ENCODE measurements around the gene ERP44. TPM values are rescaled to one million over a fixed set of nuclear protein-coding genes. Genes with fewer than 3 reads are reported as not detected.
"Not testable (repeated sequence)": the region's sequence is repeated elsewhere in the genome, so short reads cannot be mapped to it uniquely, and the experiment has no call there.

The ERP44 gene
- total RNA-seq, 1 donor from 2014 or later = 27.0 TPM

- Histone ChIP-seq H3K79me2 (ENCODE audit: insufficient read depth, low read length) (no peaks in the 10 kb centered on the region), H3K9ac (ENCODE audit: low read length) (no peak overlapping the region), H3K27me3 (ENCODE audit: insufficient read depth, low read length) (no peaks in the 10 kb centered on the region), H3K36me3 (ENCODE audit: insufficient read depth, low read length) (no peaks in the 10 kb centered on the region), H3K9me3 (ENCODE audit: insufficient read depth, low read depth, low read length) (no peaks in the 10 kb centered on the region), H3K4me2 (ENCODE audit: low read length) (no peak overlapping the region), H4K20me1 (ENCODE audit: insufficient read depth, low read length) (no peaks in the 10 kb centered on the region), H3K4me3 (ENCODE audit: insufficient read depth, low read depth, low read length) (no peak overlapping the region), H3K27ac (ENCODE audit: low read depth, low read length) (no peak overlapping the region), H2AFZ (ENCODE audit: low read depth, low read length) (no peak overlapping the region), H3K4me1 (ENCODE audit: insufficient read depth, low read length) (no peaks in the 10 kb centered on the region)
- Mint-ChIP-seq H3K36me3 (ENCODE audit: low read depth, unreplicated experiment) (peaks cover 37% of the 10 kb centered on the region), H3K27me3 (ENCODE audit: low read depth, unreplicated experiment) (no peaks in the 10 kb centered on the region), H3K4me3 (ENCODE audit: unreplicated experiment) (no peak overlapping the region), H3K9me3 (ENCODE audit: unreplicated experiment) (no peaks in the 10 kb centered on the region), H3K27ac (ENCODE audit: unreplicated experiment) (no peak overlapping the region), H3K4me1 (ENCODE audit: low read depth, unreplicated experiment) (peaks cover 9% of the 10 kb centered on the region)
- FAIRE-seq = no peak
- TF ChIP-seq CTCF (IDR thresholded peaks at IDR 0.05; ENCODE audit: insufficient read depth, low read depth, low read length) = no peak
- no peak for TF ChIP-seq EZH2 (IDR thresholded peaks at IDR 0.05; ENCODE audit: insufficient read depth, low read length)
- no peak for DNase-seq (ENCODE audit: low read depth)
These were observed 99.0 kb downstream of the ERP44 start for GRCh38 chr9:99999797-100000196.

GRCh38 chr9:99998866-99999265, 99.9 kb downstream of the ERP44 start:
- no peaks in the 10 kb centered on the region for H3K79me2 ChIP-seq (ENCODE audit: insufficient read depth, low read length)
- Mint-ChIP-seq H3K4me1 (ENCODE audit: low read depth, unreplicated experiment) (peaks cover 9% of the 10 kb centered on the region), H3K9me3 (ENCODE audit: unreplicated experiment) (peaks cover 5% of the 10 kb centered on the region), H3K36me3 (ENCODE audit: low read depth, unreplicated experiment) (peaks cover 38% of the 10 kb centered on the region), H3K4me3 (ENCODE audit: unreplicated experiment) (no peak overlapping the region), H3K27me3 (ENCODE audit: low read depth, unreplicated experiment) (no peaks in the 10 kb centered on the region), H3K27ac (ENCODE audit: unreplicated experiment) (no peak overlapping the region)
- no peak overlapping the region for H3K4me2 ChIP-seq (ENCODE audit: low read length)
- no peak overlapping the region for H3K27ac ChIP-seq (ENCODE audit: low read depth, low read length)
- H3K36me3 ChIP-seq (ENCODE audit: insufficient read depth, low read length) = no peaks in the 10 kb centered on the region
- H3K4me3 ChIP-seq (ENCODE audit: insufficient read depth, low read depth, low read length) = no peak overlapping the region
- no peak for FAIRE-seq
- H3K27me3 ChIP-seq (ENCODE audit: insufficient read depth, low read length) = no peaks in the 10 kb centered on the region
- H3K9ac ChIP-seq (ENCODE audit: low read length) = no peak overlapping the region
- no peaks in the 10 kb centered on the region for H3K4me1 ChIP-seq (ENCODE audit: insufficient read depth, low read length)
- H3K9me3 ChIP-seq (ENCODE audit: insufficient read depth, low read depth, low read length) = no peaks in the 10 kb centered on the region
- no peak for DNase-seq (ENCODE audit: low read depth)
- H2AFZ ChIP-seq (ENCODE audit: low read depth, low read length) = no peak overlapping the region
- TF ChIP-seq EZH2 (IDR thresholded peaks at IDR 0.05; ENCODE audit: insufficient read depth, low read length) (no peak), CTCF (IDR thresholded peaks at IDR 0.05; ENCODE audit: insufficient read depth, low read depth, low read length) (no peak)
- H4K20me1 ChIP-seq (ENCODE audit: insufficient read depth, low read length) = no peaks in the 10 kb centered on the region

- peaks cover 8% of the 10 kb centered on the region for H3K9me3 Mint-ChIP-seq (ENCODE audit: unreplicated experiment)
- H3K27ac ChIP-seq (ENCODE audit: low read depth, low read length) = no peak overlapping the region
- H3K27ac Mint-ChIP-seq (ENCODE audit: unreplicated experiment) = no peak overlapping the region
These were observed 100.5 kb downstream of the ERP44 start for GRCh38 chr9:99998266-99998665.

GRCh38 chr9:99990508-99990907, 108.3 kb downstream of the ERP44 start:
- not testable (repeated sequence) for H3K4me1 ChIP-seq (ENCODE audit: insufficient read depth, low read length); H3K4me3 Mint-ChIP-seq (ENCODE audit: unreplicated experiment); H3K4me3 ChIP-seq (ENCODE audit: insufficient read depth, low read depth, low read length); H3K4me2 ChIP-seq (ENCODE audit: low read length); H4K20me1 ChIP-seq (ENCODE audit: insufficient read depth, low read length); H3K27ac Mint-ChIP-seq (ENCODE audit: unreplicated experiment); H3K79me2 ChIP-seq (ENCODE audit: insufficient read depth, low read length); H3K36me3 ChIP-seq (ENCODE audit: insufficient read depth, low read length); H3K27me3 Mint-ChIP-seq (ENCODE audit: low read depth, unreplicated experiment); H3K4me1 Mint-ChIP-seq (ENCODE audit: low read depth, unreplicated experiment); FAIRE-seq; H3K27ac ChIP-seq (ENCODE audit: low read depth, low read length); H3K27me3 ChIP-seq (ENCODE audit: insufficient read depth, low read length); H3K9ac ChIP-seq (ENCODE audit: low read length); DNase-seq (ENCODE audit: low read depth); H3K9me3 ChIP-seq (ENCODE audit: insufficient read depth, low read depth, low read length); H2AFZ ChIP-seq (ENCODE audit: low read depth, low read length)
- Mint-ChIP-seq H3K9me3 (ENCODE audit: unreplicated experiment) (peaks cover 21% of the 10 kb centered on the region), H3K36me3 (ENCODE audit: low read depth, unreplicated experiment) (peaks cover 42% of the 10 kb centered on the region)

More at GRCh38 chr9:99998266-99998665, 100.5 kb downstream of the ERP44 start:
- Mint-ChIP-seq H3K4me3 (ENCODE audit: unreplicated experiment) (no peak overlapping the region), H3K4me1 (ENCODE audit: low read depth, unreplicated experiment) (peaks cover 9% of the 10 kb centered on the region), H3K27me3 (ENCODE audit: low read depth, unreplicated experiment) (no peaks in the 10 kb centered on the region), H3K36me3 (ENCODE audit: low read depth, unreplicated experiment) (peaks cover 35% of the 10 kb centered on the region)
- H2AFZ ChIP-seq (ENCODE audit: low read depth, low read length) = no peak overlapping the region
- no peak overlapping the region for H3K9ac ChIP-seq (ENCODE audit: low read length)
- H3K27me3 ChIP-seq (ENCODE audit: insufficient read depth, low read length) = no peaks in the 10 kb centered on the region
- FAIRE-seq = no peak
- DNase-seq (ENCODE audit: low read depth) = no peak
- TF ChIP-seq CTCF (IDR thresholded peaks at IDR 0.05; ENCODE audit: insufficient read depth, low read depth, low read length) (no peak), EZH2 (IDR thresholded peaks at IDR 0.05; ENCODE audit: insufficient read depth, low read length) (no peak)
- H4K20me1 ChIP-seq (ENCODE audit: insufficient read depth, low read length) = no peaks in the 10 kb centered on the region
- no peaks in the 10 kb centered on the region for H3K4me1 ChIP-seq (ENCODE audit: insufficient read depth, low read length)
- no peaks in the 10 kb centered on the region for H3K36me3 ChIP-seq (ENCODE audit: insufficient read depth, low read length)
- H3K79me2 ChIP-seq (ENCODE audit: insufficient read depth, low read length) = no peaks in the 10 kb centered on the region
- no peak overlapping the region for H3K4me3 ChIP-seq (ENCODE audit: insufficient read depth, low read depth, low read length)
- H3K4me2 ChIP-seq (ENCODE audit: low read length) = no peak overlapping the region
- H3K9me3 ChIP-seq (ENCODE audit: insufficient read depth, low read depth, low read length) = no peaks in the 10 kb centered on the region

All from astrocyte (in vitro differentiated cells and primary cell).